WTC11 (cell line): ENCODE measurements around the gene SH3BP5L. TPM values are rescaled to one million over a fixed set of nuclear protein-coding genes. Genes with fewer than 3 reads are reported as not detected.

Experiments used
- ATAC-seq: fragments of 200-7000 bp; cut with Tn5 transposase; 2 replicates; pipeline ENCODE4 v1.10.0; 2021; ENCODE audit warnings: mild to moderate bottlenecking, moderate library complexity
- CTCF ChIA-PET: fragments of 300-600 bp; sonication (Branson Sonifier 250); formaldehyde crosslinking; loops from one replicate; lab custom pipeline; 2021; ENCODE audit warnings: antibody characterized with exemption; lab: Charles Lee
- POLR2A ChIA-PET: fragments of 350-600 bp; sonication (Branson Sonifier 250); formaldehyde crosslinking; loops from one replicate; lab custom pipeline; 2021; ENCODE audit warnings: antibody characterized with exemption; lab: Charles Lee
- DNase-seq: peaks from one replicate; pipeline ENCODE4 v3.0.0; 2021; ENCODE audit warnings: low spot score
- H3K27ac Mint-ChIP-seq: 2 replicates; pipeline ENCODE4 v1.8.0; 2021; ENCODE audit warnings: mixed read lengths
- H3K27me3 Mint-ChIP-seq: 2 replicates; pipeline ENCODE4 v1.8.0; 2021; ENCODE audit warnings: low read depth, mild to moderate bottlenecking, moderate library complexity, mixed read lengths
- H3K36me3 Mint-ChIP-seq: 2 replicates; pipeline ENCODE4 v1.8.0; 2021; ENCODE audit warnings: mixed read lengths
- H3K4me1 Mint-ChIP-seq: 2 replicates; pipeline ENCODE4 v1.8.0; 2022; ENCODE audit warnings: mixed read lengths
- H3K4me3 Mint-ChIP-seq: 2 replicates; pipeline ENCODE4 v1.8.0; 2021; ENCODE audit warnings: mild to moderate bottlenecking, moderate library complexity, mixed read lengths
- H3K9me3 Mint-ChIP-seq: 2 replicates; pipeline ENCODE4 v1.8.0; 2021; ENCODE audit warnings: mixed read lengths
- ARID4B ChIP-seq: sonication (generic); formaldehyde crosslinking; IDR thresholded peaks from 2 replicates; pipeline ENCODE4 v1.8.0; 2023; ENCODE audit warnings: missing genetic modification reagents, mild to moderate bottlenecking, borderline replicate concordance
- ATF6 ChIP-seq: sonication (generic); formaldehyde crosslinking; IDR thresholded peaks from 2 replicates; pipeline ENCODE4 v1.8.1; 2023; ENCODE audit warnings: mild to moderate bottlenecking, missing genetic modification reagents
- E2F1 ChIP-seq: sonication (generic); formaldehyde crosslinking; IDR thresholded peaks from 2 replicates; pipeline ENCODE4 v1.8.0; 2022; ENCODE audit warnings: mild to moderate bottlenecking, missing genetic modification reagents
- E2F5 ChIP-seq: sonication (generic); formaldehyde crosslinking; IDR thresholded peaks from 2 replicates; pipeline ENCODE4 v1.8.1; 2022; ENCODE audit warnings: mild to moderate bottlenecking, moderate library complexity, missing genetic modification reagents
- ELF4 ChIP-seq: sonication (generic); formaldehyde crosslinking; IDR thresholded peaks from 2 replicates; pipeline ENCODE4 v1.8.1; 2022; ENCODE audit warnings: low read depth, mild to moderate bottlenecking, moderate library complexity, missing genetic modification reagents
- HMGXB4 ChIP-seq: sonication (generic); formaldehyde crosslinking; IDR thresholded peaks from 2 replicates; pipeline ENCODE4 v1.8.1; 2023; ENCODE audit warnings: mild to moderate bottlenecking, moderate library complexity, missing genetic modification reagents
- NFE2L1 ChIP-seq: sonication (generic); formaldehyde crosslinking; IDR thresholded peaks from 2 replicates; pipeline ENCODE4 v1.8.1; 2023; ENCODE audit warnings: missing genetic modification reagents
- NFYB ChIP-seq: sonication (generic); formaldehyde crosslinking; conservative IDR thresholded peaks from 2 replicates; pipeline ENCODE4 v1.8.0; 2022; ENCODE audit warnings: low read depth, missing genetic modification reagents
- PRDM15 ChIP-seq: sonication (generic); formaldehyde crosslinking; IDR thresholded peaks from 2 replicates; pipeline ENCODE4 v1.8.0; 2022; ENCODE audit warnings: missing genetic modification reagents
- RELA ChIP-seq: sonication (generic); formaldehyde crosslinking; IDR thresholded peaks from 2 replicates; pipeline ENCODE4 v1.8.1; 2022; ENCODE audit warnings: missing genetic modification reagents, mild to moderate bottlenecking, borderline replicate concordance
- SP1 ChIP-seq: sonication (generic); formaldehyde crosslinking; conservative IDR thresholded peaks from 2 replicates; pipeline ENCODE4 v1.8.1; 2022; ENCODE audit warnings: missing genetic modification reagents
- USF1 ChIP-seq: sonication (generic); formaldehyde crosslinking; IDR thresholded peaks from 2 replicates; pipeline ENCODE4 v1.8.0; 2022; ENCODE audit warnings: mild to moderate bottlenecking, missing genetic modification reagents
- ZBTB43 ChIP-seq: sonication (generic); formaldehyde crosslinking; IDR thresholded peaks from 2 replicates; pipeline ENCODE4 v1.8.1; 2023; ENCODE audit warnings: mild to moderate bottlenecking, missing genetic modification reagents
- ZNF121 ChIP-seq: sonication (generic); formaldehyde crosslinking; IDR thresholded peaks from 2 replicates; pipeline ENCODE4 v1.8.0; 2023; ENCODE audit warnings: missing genetic modification reagents
- total RNA-seq: library from RNA; stranded (reverse); gene quantifications from 3 replicates; pipeline ENCODE4 v1.2.3, GENCODE V29; 2021

SH3BP5L gene
- total RNA-seq, 1 experiment from 2014 or later, result 32.9 TPM

- peak; percentile 94 for TF ChIP-seq HMGXB4 (CRISPR knock-in tag)
- TF ChIP-seq ZBTB43 (CRISPR knock-in tag), result 0 out of 2 replicates have a peak, but pooled peaks have one; percentile 8
- TF ChIP-seq USF1 (CRISPR knock-in tag), result 0 out of 2 replicates have a peak, but pooled peaks have one; percentile 10
- no peak for TF ChIP-seq ZNF121 (CRISPR knock-in tag)
- TF ChIP-seq RELA, result 0 out of 2 replicates have a peak, but pooled peaks have one; percentile 43
- TF ChIP-seq E2F1 (CRISPR knock-in tag), result 0 out of 2 replicates have a peak, but pooled peaks have one; percentile 30
- no peak for TF ChIP-seq PRDM15
- TF ChIP-seq ELF4, result 0 out of 2 replicates have a peak, but pooled peaks have one; percentile 73
Observed at GRCh38 chr1:248838357-248839167, 12.8 kb upstream of the SH3BP5L start (continued).

GRCh38 chr1:248837781-248838356 is 12.2 kb upstream of the SH3BP5L start, which contains the start of gene ZNF672:
TSS of gene ZNF672 (plus strand) at chr1:248838224. CDS start at chr1:248847275, 9,051 bp downstream.
- POLR2A ChIA-PET, result interaction anchor here (0.6 to 3.4 kb wide), 7 partner anchors 10 to 70 kb away, joined by 4 to 35 read pairs (median 5); partner anchors contain the start of genes SH3BP5L and ZNF692
- ATAC-seq (peak; percentile 85), DNase-seq (peak; percentile 98)
- CTCF ChIA-PET, result interaction anchor here (0.7 to 3.5 kb wide), 9 partner anchors 11 to 69 kb away, joined by 3 to 53 read pairs (median 6); partner anchors contain the start of genes SH3BP5L and ZNF692
- no peaks in the 10 kb centered on the region; the same call in 1 of the 2 replicates for H3K27me3 Mint-ChIP-seq
- peaks cover 4% of the 10 kb centered on the region for H3K4me1 Mint-ChIP-seq
- no peak within 1 kb of the TSS for H3K4me3 Mint-ChIP-seq
- H3K36me3 Mint-ChIP-seq, result no peaks in the 10 kb centered on the region
- peak within 1 kb of the TSS; percentile 99 for H3K27ac Mint-ChIP-seq
- H3K9me3 Mint-ChIP-seq, result no peaks in the 10 kb centered on the region
- TF ChIP-seq ARID4B (CRISPR knock-in tag) (peak; percentile 21; the same call in 1 of the 2 replicates), E2F5 (CRISPR knock-in tag) (peak; percentile 89), NFE2L1 (CRISPR knock-in tag) (0 out of 2 replicates have a peak, but pooled peaks have one; percentile 58), NFYB (CRISPR knock-in tag) (peak; percentile 90), SP1 (peak; percentile 89), ZBTB43 (CRISPR knock-in tag) (peak; percentile 3; the same call in 1 of the 2 replicates), ATF6 (CRISPR knock-in tag) (no peak)
